HG03342 (cell line): ENCODE results near the gene PPFIBP1.

ENCODE experiments used
- ATAC-seq: cut with Tn5 transposase; IDR thresholded peaks from one replicate; pipeline ENCODE4 v1.9.1; 2021; ENCODE audit warnings: mild to moderate bottlenecking, moderate library complexity; ENCODE audit not compliant: unreplicated experiment

Gene PPFIBP1

GRCh38 chr12:27523642-27524493 is at the start of gene PPFIBP1:
PPFIBP1 (plus strand) TSS chr12:27524206; CDS start chr12:27633397, 109,191 bp downstream.
- ATAC-seq, result peak; percentile 95

- no peak for ATAC-seq
Measured at GRCh38 chr12:27474344-27474743, 49.7 kb upstream of the PPFIBP1 start.

GRCh38 chr12:27477049-27477448 is 47.0 kb upstream of the PPFIBP1 start:
- no peak for ATAC-seq

GRCh38 chr12:27478949-27479348 is 45.1 kb upstream of the PPFIBP1 start:
- no peak for ATAC-seq

GRCh38 chr12:27480016-27480415 is 44.0 kb upstream of the PPFIBP1 start:
- ATAC-seq, result no peak

GRCh38 chr12:27486961-27487360 is 37.0 kb upstream of the PPFIBP1 start:
- ATAC-seq, result no peak

GRCh38 chr12:27488479-27488878 is 35.5 kb upstream of the PPFIBP1 start:
- ATAC-seq, result no peak

- ATAC-seq, result no peak
Measured at GRCh38 chr12:27491226-27491625, 32.8 kb upstream of the PPFIBP1 start.

- no peak for ATAC-seq
Measured at GRCh38 chr12:27493260-27493940, 30.6 kb upstream of the PPFIBP1 start.

- ATAC-seq, result no peak
Measured at GRCh38 chr12:27497446-27497845, 26.6 kb upstream of the PPFIBP1 start.

- ATAC-seq, result peak; percentile 89
Measured at GRCh38 chr12:27498149-27498548, 25.9 kb upstream of the PPFIBP1 start.

- no peak for ATAC-seq
Measured at GRCh38 chr12:27498761-27499160, 25.2 kb upstream of the PPFIBP1 start.

GRCh38 chr12:27499377-27499776 is 24.6 kb upstream of the PPFIBP1 start:
- no peak for ATAC-seq

- no peak for ATAC-seq
Measured at GRCh38 chr12:27500546-27500945, 23.5 kb upstream of the PPFIBP1 start.

GRCh38 chr12:27502021-27502435 is 22.0 kb upstream of the PPFIBP1 start:
- no peak for ATAC-seq

- no peak for ATAC-seq
Measured at GRCh38 chr12:27504507-27504906, 19.5 kb upstream of the PPFIBP1 start.

- ATAC-seq, result no peak
Measured at GRCh38 chr12:27505109-27505508, 18.9 kb upstream of the PPFIBP1 start.

- ATAC-seq, result no peak
Measured at GRCh38 chr12:27505761-27506160, 18.2 kb upstream of the PPFIBP1 start.

- ATAC-seq, result no peak
Measured at GRCh38 chr12:27506645-27507189, 17.3 kb upstream of the PPFIBP1 start.

- ATAC-seq, result no peak
Measured at GRCh38 chr12:27508736-27509431, 15.1 kb upstream of the PPFIBP1 start.

- ATAC-seq, result no peak
Measured at GRCh38 chr12:27511031-27511722, 12.8 kb upstream of the PPFIBP1 start.
